ENCODE measurements around the gene TRAFD1.
A peak's percentile ranks its signal among the peaks of the same experiment; 100 is the strongest.
"Not testable (repeated sequence)": the region's sequence is repeated elsewhere in the genome, so short reads cannot be mapped to it uniquely, and the experiment has no call there.

The TRAFD1 gene

GRCh38 chr12:112097641-112098040 lies 27.7 kb upstream of the TRAFD1 start:
- no peak for DNase-seq (ENCODE audit: low read depth)
- TF ChIP-seq, protein P1, sequence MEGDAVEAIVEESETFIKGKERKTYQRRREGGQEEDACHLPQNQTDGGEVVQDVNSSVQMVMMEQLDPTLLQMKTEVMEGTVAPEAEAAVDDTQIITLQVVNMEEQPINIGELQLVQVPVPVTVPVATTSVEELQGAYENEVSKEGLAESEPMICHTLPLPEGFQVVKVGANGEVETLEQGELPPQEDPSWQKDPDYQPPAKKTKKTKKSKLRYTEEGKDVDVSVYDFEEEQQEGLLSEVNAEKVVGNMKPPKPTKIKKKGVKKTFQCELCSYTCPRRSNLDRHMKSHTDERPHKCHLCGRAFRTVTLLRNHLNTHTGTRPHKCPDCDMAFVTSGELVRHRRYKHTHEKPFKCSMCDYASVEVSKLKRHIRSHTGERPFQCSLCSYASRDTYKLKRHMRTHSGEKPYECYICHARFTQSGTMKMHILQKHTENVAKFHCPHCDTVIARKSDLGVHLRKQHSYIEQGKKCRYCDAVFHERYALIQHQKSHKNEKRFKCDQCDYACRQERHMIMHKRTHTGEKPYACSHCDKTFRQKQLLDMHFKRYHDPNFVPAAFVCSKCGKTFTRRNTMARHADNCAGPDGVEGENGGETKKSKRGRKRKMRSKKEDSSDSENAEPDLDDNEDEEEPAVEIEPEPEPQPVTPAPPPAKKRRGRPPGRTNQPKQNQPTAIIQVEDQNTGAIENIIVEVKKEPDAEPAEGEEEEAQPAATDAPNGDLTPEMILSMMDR (conservative IDR thresholded peaks at IDR 0.05; ENCODE audit: low read length), result no peak

DNA sequence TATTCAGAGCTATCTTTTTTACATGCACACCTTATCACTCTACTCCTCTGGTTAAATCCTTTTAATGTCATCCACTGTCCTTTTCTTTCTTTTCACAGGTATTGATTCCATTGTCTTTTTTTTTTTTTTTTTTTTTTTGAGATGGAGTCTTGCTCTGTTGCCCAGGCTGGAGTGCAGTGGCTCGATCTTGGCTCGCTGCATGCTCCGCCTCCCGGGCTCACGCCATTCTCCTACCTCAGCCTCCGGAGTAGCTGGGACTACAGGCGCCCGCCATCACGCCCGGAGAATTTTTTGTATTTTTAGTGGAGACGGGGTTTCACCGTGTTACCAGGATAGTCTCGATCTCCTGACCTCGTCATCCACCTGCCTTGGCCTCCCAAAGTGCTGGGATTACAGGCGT lies 24.9 kb upstream of the TRAFD1 start:
- not testable (repeated sequence) for DNase-seq (ENCODE audit: low read depth); H3K4me3 ChIP-seq (ENCODE audit: low read length)

More at GRCh38 chr12:112097641-112098040, 27.7 kb upstream of the TRAFD1 start:
- no peak overlapping the region for H3K4me3 ChIP-seq (ENCODE audit: low read length)

DNA sequence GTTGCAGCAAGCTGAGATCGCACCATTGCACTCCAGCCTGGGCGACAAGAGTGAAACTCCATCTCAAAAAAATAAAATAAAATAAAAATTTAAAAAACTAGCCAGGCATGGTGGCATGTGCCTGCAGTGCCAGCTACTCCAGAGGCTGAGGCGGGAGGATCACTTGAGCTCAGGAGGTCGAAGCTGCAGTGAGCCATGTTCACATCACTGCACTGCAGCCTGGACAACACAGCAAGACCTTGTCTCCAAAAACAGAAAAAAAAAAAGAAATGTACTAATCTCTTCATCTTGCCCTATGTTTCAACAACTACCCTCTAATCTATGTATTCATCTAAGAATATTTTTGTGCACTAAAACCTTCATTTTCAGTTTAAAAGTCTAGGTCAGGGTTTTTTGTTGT lies 23.2 kb upstream of the TRAFD1 start:
- TF ChIP-seq, protein P1 (conservative IDR thresholded peaks at IDR 0.05; ENCODE audit: low read length), result no peak
- no peak for DNase-seq (ENCODE audit: low read depth)
- H3K4me3 ChIP-seq (ENCODE audit: low read length), result no peak overlapping the region

DNA sequence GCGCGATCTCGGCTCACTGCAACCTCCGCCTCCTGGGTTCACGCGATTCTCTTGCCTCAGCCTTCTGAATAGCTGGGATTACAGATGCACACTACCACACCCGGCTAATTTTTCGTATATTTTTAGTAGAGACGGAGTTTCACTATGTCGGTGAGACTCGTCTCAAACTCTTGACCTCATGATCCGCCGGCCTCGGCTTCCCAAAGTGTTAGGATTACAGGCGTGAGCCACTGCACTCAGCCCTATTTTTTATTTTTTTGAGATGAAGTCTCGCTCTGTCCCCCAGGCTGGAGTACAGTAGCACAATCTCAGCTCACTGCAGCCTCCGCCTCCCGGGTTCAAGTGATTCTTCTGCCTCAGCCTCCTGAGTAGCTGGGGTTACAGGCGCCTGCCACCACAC lies 22.6 kb upstream of the TRAFD1 start:
- not testable (repeated sequence) for DNase-seq (ENCODE audit: low read depth); H3K4me3 ChIP-seq (ENCODE audit: low read length)

- DNase-seq (ENCODE audit: low read depth), result no peak
- H3K4me3 ChIP-seq (ENCODE audit: low read length), result no peak overlapping the region
- TF ChIP-seq, protein P1 (conservative IDR thresholded peaks at IDR 0.05; ENCODE audit: low read length), result no peak
Measured at GRCh38 chr12:112103758-112104503, 21.4 kb upstream of the TRAFD1 start.

- TF ChIP-seq, protein P1 (conservative IDR thresholded peaks at IDR 0.05; ENCODE audit: low read length), result no peak
- H3K4me3 ChIP-seq (ENCODE audit: low read length), result no peak overlapping the region
- DNase-seq (ENCODE audit: low read depth), result no peak
Measured at GRCh38 chr12:112105891-112106290, 19.5 kb upstream of the TRAFD1 start.

- no peak for DNase-seq (ENCODE audit: low read depth)
- TF ChIP-seq, protein P1 (conservative IDR thresholded peaks at IDR 0.05; ENCODE audit: low read length), result no peak
- peak overlapping the region; percentile 100 for H3K4me3 ChIP-seq (ENCODE audit: low read length)
Measured at GRCh38 chr12:112107306-112108201, 17.8 kb upstream of the TRAFD1 start.

Measured in AG10803 (cell line).